GM21423 (cell line): ENCODE measurements around the gene CRYBA2.

ENCODE experiments used
- ATAC-seq: cut with Tn5 transposase; IDR thresholded peaks from one replicate; pipeline ENCODE4 v1.9.1; 2021; ENCODE audit warnings: mild to moderate bottlenecking, moderate library complexity; ENCODE audit not compliant: unreplicated experiment

The CRYBA2 gene

GRCh38 chr2:218999881-219000568, 6.8 kb upstream of the CRYBA2 start:
- no peak for ATAC-seq

GRCh38 chr2:218999021-218999880, 6.0 kb upstream of the CRYBA2 start:
- no peak for ATAC-seq

GRCh38 chr2:218998414-218999002, 5.3 kb upstream of the CRYBA2 start:
- ATAC-seq: no peak

GRCh38 chr2:218997731-218998130, 4.5 kb upstream of the CRYBA2 start:
- ATAC-seq: no peak

GRCh38 chr2:218996937-218997336, 3.7 kb upstream of the CRYBA2 start:
- ATAC-seq: no peak

- no peak for ATAC-seq
Observed at GRCh38 chr2:218995972-218996711, 2.9 kb upstream of the CRYBA2 start.

- ATAC-seq: no peak
Observed at GRCh38 chr2:218995561-218995960, 2.3 kb upstream of the CRYBA2 start.

- no peak for ATAC-seq
Observed at GRCh38 chr2:218992703-218993344, 398 bp downstream of the CRYBA2 start.

- no peak for ATAC-seq
Observed at GRCh38 chr2:218992196-218992595, 1.0 kb downstream of the CRYBA2 start.

GRCh38 chr2:218991674-218992168, 1.5 kb downstream of the CRYBA2 start:
- ATAC-seq: no peak

- ATAC-seq: no peak
Observed at GRCh38 chr2:218990612-218991011, 2.6 kb downstream of the CRYBA2 start.

- ATAC-seq: no peak
Observed at GRCh38 chr2:218990052-218990451, 3.2 kb downstream of the CRYBA2 start.

- no peak for ATAC-seq
Observed at GRCh38 chr2:218988650-218989049, 4.6 kb downstream of the CRYBA2 start.

- no peak for ATAC-seq
Observed at GRCh38 chr2:218988164-218988563, 5.1 kb downstream of the CRYBA2 start.

- no peak for ATAC-seq
Observed at GRCh38 chr2:218986148-218986761, 7.0 kb downstream of the CRYBA2 start.

- ATAC-seq: no peak
Observed at GRCh38 chr2:218985325-218986091, 7.7 kb downstream of the CRYBA2 start.

- no peak for ATAC-seq
Observed at GRCh38 chr2:218985021-218985324, 8.2 kb downstream of the CRYBA2 start, which contains the start of gene FEV. Gene FEV, minus strand, starts transcription at chr2:218985184. Its CDS starts 109 bp downstream, at chr2:218985075.

GRCh38 chr2:218984239-218985020, 8.8 kb downstream of the CRYBA2 start:
- ATAC-seq: no peak

- ATAC-seq: no peak
Observed at GRCh38 chr2:218983934-218984238, 9.3 kb downstream of the CRYBA2 start.
